GM18861 (cell line): ENCODE data around the gene JOSD1.
A peak's percentile ranks its signal among the peaks of the same experiment; 100 is the strongest.
"Not testable (repeated sequence)": the region's sequence is repeated elsewhere in the genome, so short reads cannot be mapped to it uniquely, and the experiment has no call there.

Source experiments
- ATAC-seq: cut with Tn5 transposase; IDR thresholded peaks from one replicate; pipeline ENCODE4 v1.9.1; 2021; ENCODE audit not compliant: unreplicated experiment

JOSD1 gene

GRCh38 chr22:38694049-38694448 is 6.7 kb downstream of the JOSD1 start:
- no peak for ATAC-seq

GRCh38 chr22:38689651-38690050 is 11.1 kb downstream of the JOSD1 start:
- ATAC-seq = no peak

- ATAC-seq = no peak
These were observed 15.0 kb downstream of the JOSD1 start for GRCh38 chr22:38685761-38686160.

- no peak for ATAC-seq
These were observed 15.8 kb downstream of the JOSD1 start for GRCh38 chr22:38684895-38685294.

- ATAC-seq = peak; percentile 90
These were observed 19.0 kb downstream of the JOSD1 start, which contains the start of gene TOMM22 for GRCh38 chr22:38681582-38682335. TSS of gene TOMM22 (plus strand) at chr22:38681957. CDS start at chr22:38681979, 22 bp downstream.

- ATAC-seq = no peak
These were observed 24.9 kb downstream of the JOSD1 start for GRCh38 chr22:38675833-38676232.

GRCh38 chr22:38674888-38675287 is 25.9 kb downstream of the JOSD1 start:
- no peak for ATAC-seq

GRCh38 chr22:38657045-38657909 is 43.5 kb downstream of the JOSD1 start:
- peak; percentile 35 for ATAC-seq

GRCh38 chr22:38656256-38657044 is 44.3 kb downstream of the JOSD1 start, which contains the start of the genes CBY1 and FAM227A:
TSS of gene CBY1 (plus strand) at chr22:38656638. CDS start at chr22:38668055, 11,417 bp downstream.
TSS of gene FAM227A (minus strand) at chr22:38656392. CDS start at chr22:38650168, 6,224 bp downstream.
- ATAC-seq = peak; percentile 72

- ATAC-seq = no peak
These were observed 45.1 kb downstream of the JOSD1 start for GRCh38 chr22:38655519-38656255.

- no peak for ATAC-seq
These were observed 47.0 kb downstream of the JOSD1 start for GRCh38 chr22:38653741-38654140.

- no peak for ATAC-seq
These were observed 47.9 kb downstream of the JOSD1 start for GRCh38 chr22:38652859-38653258.

GRCh38 chr22:38649841-38650522 is 50.8 kb downstream of the JOSD1 start:
- no peak for ATAC-seq

- no peak for ATAC-seq
These were observed 55.3 kb downstream of the JOSD1 start for GRCh38 chr22:38645430-38645829.

GRCh38 chr22:38644245-38644644 is 56.5 kb downstream of the JOSD1 start:
- not testable (repeated sequence) for ATAC-seq

- no peak for ATAC-seq
These were observed 59.2 kb downstream of the JOSD1 start for GRCh38 chr22:38641476-38642040.

GRCh38 chr22:38638728-38639127 is 62.0 kb downstream of the JOSD1 start:
- ATAC-seq = no peak

GRCh38 chr22:38638216-38638615 is 62.5 kb downstream of the JOSD1 start:
- ATAC-seq = no peak
